GM12878 (cell line): ENCODE data around the gene RAD51B. TPM values are rescaled to one million over a fixed set of nuclear protein-coding genes. Genes with fewer than 3 reads are reported as not detected.

Experiments
- ATAC-seq: fragments of 200-7000 bp; cut with Tn5 transposase; 3 replicates; pipeline ENCODE4 v1.9.1; 2020; ENCODE audit warnings: mild to moderate bottlenecking, moderate library complexity
- BruUV-seq: library from RNA; stranded (reverse); fragments of 400-500 nt; replicated peaks from 2 replicates; lab custom pipeline; 2021; lab: Mats Ljungman, UMichigan
- CTCF ChIA-PET: fragments of 300-600 bp; sonication (Branson Sonifier 250); formaldehyde crosslinking; extraction: SDS; loops from one replicate; lab custom pipeline; 2021; ENCODE audit warnings: inconsistent platforms; lab: Yijun Ruan, JAX
- POLR2A ChIA-PET: fragments of 350-600 bp; formaldehyde crosslinking; extraction: SDS; loops from one replicate; lab custom pipeline; 2021; ENCODE audit warnings: inconsistent platforms; lab: Charles Lee
- RAD21 ChIA-PET: fragments of 300-600 bp; sonication (Branson Sonifier 250); formaldehyde crosslinking; loops from one replicate; lab custom pipeline; 2023; ENCODE audit warnings: antibody characterized with exemption; ENCODE audit not compliant: unreplicated experiment; lab: Charles Lee
- SMC1A ChIA-PET: fragments of 300-600 bp; sonication (Branson Sonifier 250); formaldehyde crosslinking; loops from one replicate; lab custom pipeline; 2023; ENCODE audit not compliant: unreplicated experiment, uncharacterized antibody; lab: Charles Lee
- DNase-seq: peaks from one replicate; pipeline ENCODE4 v3.0.0-alpha.2; 2011; ENCODE audit warnings: low read depth, low spot score
- FAIRE-seq: peaks from 3 replicates; lab custom pipeline; 2011; peaks lifted over from hg19 to GRCh38; lab: Jason Lieb, UNC
- H2AFZ ChIP-seq: 2 replicates; pipeline ENCODE4 v1.6.0; 2011; ENCODE audit warnings: low read depth, low read length, control low read depth; ENCODE audit not compliant: control insufficient read depth
- H3K27ac ChIP-seq: 2 replicates; pipeline ENCODE4 v1.5.1; 2011; ENCODE audit warnings: control low read depth; ENCODE audit not compliant: control insufficient read depth, insufficient read depth
- H3K27me3 ChIP-seq, 2 experiments: replicated peaks in 1 of 2; 2 replicates each; pipeline versions ENCODE4 v1.6.0 to v1.6.1; 2011; ENCODE audit warnings: low read length in 1 of 2; ENCODE audit not compliant: control insufficient read depth in 2 of 2, insufficient read depth in 2 of 2
- H3K36me3 ChIP-seq, 2 experiments: 2 replicates each; pipeline ENCODE4 v1.5.1; 2011; ENCODE audit warnings: low read length in 1 of 2; ENCODE audit not compliant: control insufficient read depth in 2 of 2, insufficient read depth in 2 of 2
- H3K4me1 ChIP-seq: 2 replicates; pipeline ENCODE4 v1.6.1; 2011; ENCODE audit warnings: mild to moderate bottlenecking, low read length, moderate library complexity, mixed read lengths; ENCODE audit not compliant: control insufficient read depth, insufficient read depth
- H3K4me2 ChIP-seq: 2 replicates; pipeline ENCODE4 v1.6.0; 2011; ENCODE audit warnings: control low read depth; ENCODE audit not compliant: control insufficient read depth, insufficient read depth
- H3K4me3 ChIP-seq: fragments of 200-600 bp; sonication (generic); 2 replicates; pipeline ENCODE4 v1.5.1; 2016
- H3K79me2 ChIP-seq: 2 replicates; pipeline ENCODE4 v1.6.0; 2011; ENCODE audit warnings: low read length; ENCODE audit not compliant: control insufficient read depth, insufficient read depth
- H3K9ac ChIP-seq: 2 replicates; pipeline ENCODE4 v1.8.0; 2011; ENCODE audit warnings: low read length, control low read depth, mixed read lengths; ENCODE audit not compliant: control insufficient read depth, insufficient read depth
- H3K9me3 ChIP-seq: replicated peaks from 3 replicates; pipeline ENCODE4 v1.5.1; 2011; ENCODE audit warnings: mild to moderate bottlenecking, low read length; ENCODE audit not compliant: control insufficient read depth, insufficient read depth
- H4K20me1 ChIP-seq: 2 replicates; pipeline ENCODE4 v1.6.0; 2011; ENCODE audit not compliant: control insufficient read depth, insufficient read depth
- BMI1 ChIP-seq: fragments of 450-650 bp; IDR thresholded peaks from 2 replicates; pipeline ENCODE4 v1.6.1; 2016; ENCODE audit warnings: mild to moderate bottlenecking, moderate library complexity, borderline replicate concordance
- CBX3 ChIP-seq: fragments of 200-600 bp; sonication (generic); IDR thresholded peaks from 2 replicates; pipeline ENCODE4 v1.6.1; 2016; ENCODE audit warnings: low read depth, borderline replicate concordance
- CEBPB ChIP-seq, 2 experiments: fragments of 150-350 bp in 1 of 2; IDR thresholded peaks; 2 replicates each; pipeline ENCODE4 v1.6.1; 2012 to 2014; ENCODE audit warnings: low read depth in 2 of 2, low read length in 2 of 2, borderline replicate concordance in 1 of 2, inconsistent platforms in 1 of 2
- CREM ChIP-seq: IDR thresholded peaks from 2 replicates; pipeline ENCODE4 v1.6.1; 2014; ENCODE audit warnings: antibody characterized with exemption, low read depth
- JUNB ChIP-seq: IDR thresholded peaks from 2 replicates; pipeline ENCODE4 v1.6.1; 2016; ENCODE audit warnings: antibody characterized with exemption, mild to moderate bottlenecking
- NBN ChIP-seq: fragments of 450-650 bp; IDR thresholded peaks from 2 replicates; pipeline ENCODE4 v1.6.1; 2016
- NRF1 ChIP-seq: conservative IDR thresholded peaks from 2 replicates; pipeline ENCODE4 v1.6.1; 2011; ENCODE audit warnings: mild to moderate bottlenecking, low read depth, low read length, improper control_type of control experiment
- RB1 ChIP-seq: fragments of 450-650 bp; formaldehyde crosslinking; IDR thresholded peaks from 2 replicates; pipeline ENCODE4 v1.6.1; 2017; ENCODE audit warnings: mild to moderate bottlenecking, borderline replicate concordance
- YBX1 ChIP-seq: fragments of 450-650 bp; IDR thresholded peaks from 2 replicates; pipeline ENCODE4 v1.6.1; 2016; ENCODE audit warnings: antibody characterized with exemption
- WGBS: methylation state at CpG from one replicate; pipeline ENCODE4 v1.1.6; 2016; ENCODE audit warnings: low lambda C conversion rate; ENCODE audit not compliant: insufficient replicate concordance, insufficient coverage; ENCODE audit errors: missing lambda C conversion rate; 5-methylcytosine and 5-hydroxymethylcytosine counted together
- in situ Hi-C: fragments of 300-500 bp; cut with MboI; formaldehyde crosslinking; loops from 9 replicates; pipeline ENCODE4 v1.14.3; 2018; ENCODE audit warnings: mixed read lengths
- intact Hi-C: fragments of 100-400 bp; cut with micrococcal nuclease; formaldehyde crosslinking; loops from one replicate; pipeline ENCODE4 v1.14.2; 2022; ENCODE audit not compliant: unreplicated experiment
- polyA plus RNA-seq, 11 experiments: library from polyadenylated mRNA; depleted of rRNA in 4 of 11; unstranded in 6 of 11; stranded (reverse) in 5 of 11; fragments of >200 nt; fragmentation: Nextera tagmentation in 4 of 11; fragmentation: Illumina TruSeq in 1 of 11; extraction: Ambion mirVana in 4 of 11; extraction: Trizol in 1 of 11; gene quantifications; 1 replicate in 1 of 11; 2 replicates in 10 of 11; pipeline versions ENCODE4 v1.2.1 to v1.2.3, GENCODE V29; 2011 to 2016; ENCODE audit warnings: inconsistent platforms in 2 of 11, missing spikeins in 2 of 11, low read depth in 1 of 11
- total RNA-seq, 4 experiments: library from RNA; depleted of rRNA in 3 of 4; stranded (reverse); fragments of >200 nt in 3 of 4; fragmentation: Illumina TruSeq in 1 of 4; extraction: Trizol in 1 of 4; gene quantifications; 2 replicates each; pipeline versions ENCODE4 v1.2.1 to v1.2.3, GENCODE V29; 2013 to 2021
- TF ChIP-seq, protein P1 (sequence below): IDR thresholded peaks from 2 replicates; pipeline ENCODE4 v1.6.1; 2011; ENCODE audit warnings: low read depth, mild to moderate bottlenecking, low read length, moderate library complexity, borderline replicate concordance; ENCODE audit errors: extremely low read depth
- TF ChIP-seq, protein P2 (sequence below): fragments of 450-650 bp; IDR thresholded peaks from 2 replicates; pipeline ENCODE4 v1.6.1; 2017; ENCODE audit warnings: mild to moderate bottlenecking, moderate library complexity
- TF ChIP-seq, protein P3 (sequence below): fragments of 450-650 bp; IDR thresholded peaks from 2 replicates; pipeline ENCODE4 v1.6.1; 2017; ENCODE audit warnings: mild to moderate bottlenecking
- TF ChIP-seq, protein P4 (sequence below): fragments of 450-650 bp; formaldehyde crosslinking; IDR thresholded peaks from 2 replicates; pipeline ENCODE4 v1.4.0; 2020; ENCODE audit warnings: mild to moderate bottlenecking, moderate library complexity

Gene RAD51B
- total and polyA plus RNA-seq, 10 of the 15 experiments (the other 5 are each of a cell fraction or from before 2014, with no cell fraction given): 9.8 to 26.8 (median 21.3) TPM

DNA sequence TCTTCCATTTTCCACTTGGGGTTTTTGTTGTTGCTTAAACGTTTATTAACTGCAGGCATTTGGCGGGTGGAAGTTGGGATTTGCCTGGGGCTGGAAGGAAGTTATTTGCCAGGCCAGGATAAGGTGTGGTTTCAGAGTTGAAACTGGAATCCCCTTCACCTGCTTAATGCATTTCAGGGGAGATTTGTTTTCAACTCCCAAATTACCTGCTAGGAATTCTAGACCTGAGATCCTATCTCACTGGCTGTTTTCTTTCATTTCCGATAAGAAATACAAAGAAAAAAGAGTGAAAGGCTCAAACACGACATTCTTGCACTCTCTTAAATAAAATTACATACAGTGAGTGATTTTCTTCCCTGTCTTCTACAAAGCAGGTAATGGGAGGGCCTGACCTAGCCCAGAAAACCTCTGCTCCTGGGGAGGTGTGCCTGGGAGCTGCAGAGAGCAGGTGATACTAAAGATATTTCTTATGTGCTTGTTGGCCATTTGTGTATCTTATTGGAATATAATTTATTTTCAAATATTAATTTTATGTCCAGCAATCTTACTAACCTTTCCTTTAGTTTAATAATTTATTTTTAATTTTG lies 695.1 kb downstream of the RAD51B start (continued):
- TF ChIP-seq CEBPB (IDR thresholded peaks at IDR 0.05; ENCODE audit: borderline replicate concordance in 1 of 2, low read depth in 2 of 2, low read length in 2 of 2) (no peak), YBX1 (no peak), NBN (no peak)
- TF ChIP-seq, protein P1, sequence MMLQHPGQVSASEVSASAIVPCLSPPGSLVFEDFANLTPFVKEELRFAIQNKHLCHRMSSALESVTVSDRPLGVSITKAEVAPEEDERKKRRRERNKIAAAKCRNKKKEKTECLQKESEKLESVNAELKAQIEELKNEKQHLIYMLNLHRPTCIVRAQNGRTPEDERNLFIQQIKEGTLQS: no peak

DNA sequence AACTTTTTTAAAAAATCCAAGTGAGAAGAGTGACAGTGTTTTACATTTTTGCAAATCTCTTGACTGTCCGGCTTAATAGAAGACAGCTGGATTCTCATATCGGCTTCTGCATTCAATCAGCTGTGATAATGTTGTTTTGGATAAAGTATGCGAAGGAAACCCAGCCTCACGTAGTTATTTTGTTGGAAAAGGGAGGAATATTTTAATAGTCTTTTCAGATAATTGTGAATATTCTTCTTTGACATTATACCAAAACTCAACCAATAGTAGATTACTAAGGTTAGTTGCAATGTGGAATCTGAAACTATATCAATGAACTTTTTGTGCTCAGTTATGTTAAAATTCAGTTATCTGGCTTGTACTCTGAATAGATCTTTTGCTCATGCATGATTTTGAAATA lies 696.8 kb downstream of the RAD51B start:
- Histone ChIP-seq H3K9ac (no peak overlapping the region), H3K4me1 (peaks cover 39% of the 10 kb centered on the region), H3K27ac (no peak overlapping the region), H3K27me3 (no peaks in the 10 kb centered on the region), H3K9me3 (no peaks in the 10 kb centered on the region), H4K20me1 (no peaks in the 10 kb centered on the region), H3K36me3 (no peaks in the 10 kb centered on the region), H3K4me2 (no peak overlapping the region), H2AFZ (no peak overlapping the region), H3K4me3 (no peak overlapping the region), H3K79me2 (no peaks in the 10 kb centered on the region)
- FAIRE-seq (no peak), DNase-seq (no peak), ATAC-seq (no peak)
- ChIA-PET SMC1A (interaction anchor here (0.8 to 6.8 kb wide), 3 partner anchors 10 to 301 kb away, joined by 3 to 55 read pairs (median 5); no protein-coding TSS in a partner anchor), CTCF (no interaction called here), RAD21 (no interaction called here), POLR2A (interaction anchor here (0.6 to 0.7 kb wide), 2 partner anchors 41 to 64 kb away, joined by 3 to 5 read pairs; no protein-coding TSS in a partner anchor)
- 89% methylated on average over 4 of the region's 4 CpGs for WGBS
- intact Hi-C loops (loop anchor here (10.0 kb wide), 1 partner anchor 168 kb away; no protein-coding TSS in a partner anchor), in situ Hi-C loops (no loop called here)
- BruUV-seq: no TSS peak
- TF ChIP-seq, protein P2, sequence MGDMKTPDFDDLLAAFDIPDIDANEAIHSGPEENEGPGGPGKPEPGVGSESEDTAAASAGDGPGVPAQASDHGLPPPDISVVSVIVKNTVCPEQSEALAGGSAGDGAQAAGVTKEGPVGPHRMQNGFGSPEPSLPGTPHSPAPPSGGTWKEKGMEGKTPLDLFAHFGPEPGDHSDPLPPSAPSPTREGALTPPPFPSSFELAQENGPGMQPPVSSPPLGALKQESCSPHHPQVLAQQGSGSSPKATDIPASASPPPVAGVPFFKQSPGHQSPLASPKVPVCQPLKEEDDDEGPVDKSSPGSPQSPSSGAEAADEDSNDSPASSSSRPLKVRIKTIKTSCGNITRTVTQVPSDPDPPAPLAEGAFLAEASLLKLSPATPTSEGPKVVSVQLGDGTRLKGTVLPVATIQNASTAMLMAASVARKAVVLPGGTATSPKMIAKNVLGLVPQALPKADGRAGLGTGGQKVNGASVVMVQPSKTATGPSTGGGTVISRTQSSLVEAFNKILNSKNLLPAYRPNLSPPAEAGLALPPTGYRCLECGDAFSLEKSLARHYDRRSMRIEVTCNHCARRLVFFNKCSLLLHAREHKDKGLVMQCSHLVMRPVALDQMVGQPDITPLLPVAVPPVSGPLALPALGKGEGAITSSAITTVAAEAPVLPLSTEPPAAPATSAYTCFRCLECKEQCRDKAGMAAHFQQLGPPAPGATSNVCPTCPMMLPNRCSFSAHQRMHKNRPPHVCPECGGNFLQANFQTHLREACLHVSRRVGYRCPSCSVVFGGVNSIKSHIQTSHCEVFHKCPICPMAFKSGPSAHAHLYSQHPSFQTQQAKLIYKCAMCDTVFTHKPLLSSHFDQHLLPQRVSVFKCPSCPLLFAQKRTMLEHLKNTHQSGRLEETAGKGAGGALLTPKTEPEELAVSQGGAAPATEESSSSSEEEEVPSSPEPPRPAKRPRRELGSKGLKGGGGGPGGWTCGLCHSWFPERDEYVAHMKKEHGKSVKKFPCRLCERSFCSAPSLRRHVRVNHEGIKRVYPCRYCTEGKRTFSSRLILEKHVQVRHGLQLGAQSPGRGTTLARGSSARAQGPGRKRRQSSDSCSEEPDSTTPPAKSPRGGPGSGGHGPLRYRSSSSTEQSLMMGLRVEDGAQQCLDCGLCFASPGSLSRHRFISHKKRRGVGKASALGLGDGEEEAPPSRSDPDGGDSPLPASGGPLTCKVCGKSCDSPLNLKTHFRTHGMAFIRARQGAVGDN: no peak
- TF ChIP-seq CBX3 (no peak), RB1 (no peak), JUNB (no peak), NRF1 (no peak), BMI1 (no peak), CREM (no peak)
- TF ChIP-seq, protein P3, sequence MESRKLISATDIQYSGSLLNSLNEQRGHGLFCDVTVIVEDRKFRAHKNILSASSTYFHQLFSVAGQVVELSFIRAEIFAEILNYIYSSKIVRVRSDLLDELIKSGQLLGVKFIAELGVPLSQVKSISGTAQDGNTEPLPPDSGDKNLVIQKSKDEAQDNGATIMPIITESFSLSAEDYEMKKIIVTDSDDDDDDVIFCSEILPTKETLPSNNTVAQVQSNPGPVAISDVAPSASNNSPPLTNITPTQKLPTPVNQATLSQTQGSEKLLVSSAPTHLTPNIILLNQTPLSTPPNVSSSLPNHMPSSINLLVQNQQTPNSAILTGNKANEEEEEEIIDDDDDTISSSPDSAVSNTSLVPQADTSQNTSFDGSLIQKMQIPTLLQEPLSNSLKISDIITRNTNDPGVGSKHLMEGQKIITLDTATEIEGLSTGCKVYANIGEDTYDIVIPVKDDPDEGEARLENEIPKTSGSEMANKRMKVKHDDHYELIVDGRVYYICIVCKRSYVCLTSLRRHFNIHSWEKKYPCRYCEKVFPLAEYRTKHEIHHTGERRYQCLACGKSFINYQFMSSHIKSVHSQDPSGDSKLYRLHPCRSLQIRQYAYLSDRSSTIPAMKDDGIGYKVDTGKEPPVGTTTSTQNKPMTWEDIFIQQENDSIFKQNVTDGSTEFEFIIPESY: no peak
- TF ChIP-seq, protein P4, sequence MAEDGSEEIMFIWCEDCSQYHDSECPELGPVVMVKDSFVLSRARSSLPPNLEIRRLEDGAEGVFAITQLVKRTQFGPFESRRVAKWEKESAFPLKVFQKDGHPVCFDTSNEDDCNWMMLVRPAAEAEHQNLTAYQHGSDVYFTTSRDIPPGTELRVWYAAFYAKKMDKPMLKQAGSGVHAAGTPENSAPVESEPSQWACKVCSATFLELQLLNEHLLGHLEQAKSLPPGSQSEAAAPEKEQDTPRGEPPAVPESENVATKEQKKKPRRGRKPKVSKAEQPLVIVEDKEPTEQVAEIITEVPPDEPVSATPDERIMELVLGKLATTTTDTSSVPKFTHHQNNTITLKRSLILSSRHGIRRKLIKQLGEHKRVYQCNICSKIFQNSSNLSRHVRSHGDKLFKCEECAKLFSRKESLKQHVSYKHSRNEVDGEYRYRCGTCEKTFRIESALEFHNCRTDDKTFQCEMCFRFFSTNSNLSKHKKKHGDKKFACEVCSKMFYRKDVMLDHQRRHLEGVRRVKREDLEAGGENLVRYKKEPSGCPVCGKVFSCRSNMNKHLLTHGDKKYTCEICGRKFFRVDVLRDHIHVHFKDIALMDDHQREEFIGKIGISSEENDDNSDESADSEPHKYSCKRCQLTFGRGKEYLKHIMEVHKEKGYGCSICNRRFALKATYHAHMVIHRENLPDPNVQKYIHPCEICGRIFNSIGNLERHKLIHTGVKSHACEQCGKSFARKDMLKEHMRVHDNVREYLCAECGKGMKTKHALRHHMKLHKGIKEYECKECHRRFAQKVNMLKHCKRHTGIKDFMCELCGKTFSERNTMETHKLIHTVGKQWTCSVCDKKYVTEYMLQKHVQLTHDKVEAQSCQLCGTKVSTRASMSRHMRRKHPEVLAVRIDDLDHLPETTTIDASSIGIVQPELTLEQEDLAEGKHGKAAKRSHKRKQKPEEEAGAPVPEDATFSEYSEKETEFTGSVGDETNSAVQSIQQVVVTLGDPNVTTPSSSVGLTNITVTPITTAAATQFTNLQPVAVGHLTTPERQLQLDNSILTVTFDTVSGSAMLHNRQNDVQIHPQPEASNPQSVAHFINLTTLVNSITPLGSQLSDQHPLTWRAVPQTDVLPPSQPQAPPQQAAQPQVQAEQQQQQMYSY (CRISPR knock-in tag): no peak
